Effector memory CD4-positive, alpha-beta T cell (primary cell): Measurements from ENCODE around the gene ATG4D.

Source experiments
- DNase-seq, 3 donors: peaks; one replicate each; pipeline ENCODE4 v3.0.0-alpha.2; 2020
- H3K27ac ChIP-seq: 2 replicates; pipeline ENCODE4 v1.7.0; 2013; ENCODE audit warnings: mild to moderate bottlenecking, low read length, moderate library complexity; ENCODE audit not compliant: insufficient read depth, poor library complexity, severe bottlenecking
- H3K27me3 ChIP-seq: replicated peaks from 2 replicates; pipeline ENCODE4 v1.7.0; 2013; ENCODE audit warnings: mild to moderate bottlenecking, low read length; ENCODE audit not compliant: insufficient read depth, control insufficient read depth, poor library complexity, severe bottlenecking
- H3K36me3 ChIP-seq: 2 replicates; pipeline ENCODE4 v1.7.0; 2013; ENCODE audit warnings: mild to moderate bottlenecking, low read length, moderate library complexity; ENCODE audit not compliant: control insufficient read depth, insufficient read depth
- H3K4me1 ChIP-seq: 2 replicates; pipeline ENCODE4 v1.7.0; 2013; ENCODE audit warnings: low read length, mild to moderate bottlenecking; ENCODE audit not compliant: control insufficient read depth, insufficient read depth, poor library complexity, severe bottlenecking
- H3K4me3 ChIP-seq: 2 replicates; pipeline ENCODE4 v1.7.0; 2013; ENCODE audit warnings: low read length, low read depth, mild to moderate bottlenecking; ENCODE audit not compliant: insufficient read depth, poor library complexity, severe bottlenecking
- H3K9me3 ChIP-seq: 2 replicates; pipeline ENCODE4 v1.7.0; 2013; ENCODE audit warnings: mild to moderate bottlenecking, low read length, moderate library complexity; ENCODE audit not compliant: control insufficient read depth

The ATG4D gene

GRCh38 chr19:10575011-10575716, 31.5 kb downstream of the ATG4D start:
- no peaks in the 10 kb centered on the region for H3K27me3 ChIP-seq
- H3K27ac ChIP-seq, result no peak overlapping the region
- no peak for DNase-seq
- H3K4me3 ChIP-seq, result no peak overlapping the region
- no peaks in the 10 kb centered on the region for H3K9me3 ChIP-seq
- peaks cover 6% of the 10 kb centered on the region for H3K4me1 ChIP-seq
- H3K36me3 ChIP-seq, result no peaks in the 10 kb centered on the region

GRCh38 chr19:10577951-10578350, 34.2 kb downstream of the ATG4D start:
- H3K36me3 ChIP-seq, result no peaks in the 10 kb centered on the region
- no peak overlapping the region for H3K4me3 ChIP-seq
- H3K27me3 ChIP-seq, result no peaks in the 10 kb centered on the region
- H3K9me3 ChIP-seq, result no peaks in the 10 kb centered on the region
- no peak for DNase-seq
- no peaks in the 10 kb centered on the region for H3K4me1 ChIP-seq
- no peak overlapping the region for H3K27ac ChIP-seq

- no peaks in the 10 kb centered on the region for H3K36me3 ChIP-seq
- H3K4me3 ChIP-seq, result no peak overlapping the region
- DNase-seq, result peak; percentile 71 to 78 (median 75)
- H3K27me3 ChIP-seq, result no peaks in the 10 kb centered on the region
- no peaks in the 10 kb centered on the region for H3K4me1 ChIP-seq
- no peaks in the 10 kb centered on the region for H3K9me3 ChIP-seq
- H3K27ac ChIP-seq, result no peak overlapping the region
These were observed 37.4 kb downstream of the ATG4D start for GRCh38 chr19:10580979-10581631.

GRCh38 chr19:10582091-10582490, 38.4 kb downstream of the ATG4D start:
- H3K27ac ChIP-seq, result no peak overlapping the region
- no peaks in the 10 kb centered on the region for H3K4me1 ChIP-seq
- H3K36me3 ChIP-seq, result no peaks in the 10 kb centered on the region
- H3K27me3 ChIP-seq, result no peaks in the 10 kb centered on the region
- H3K4me3 ChIP-seq, result no peak overlapping the region
- no peak for DNase-seq
- H3K9me3 ChIP-seq, result no peaks in the 10 kb centered on the region

GRCh38 chr19:10583036-10583776, 39.5 kb downstream of the ATG4D start:
- H3K9me3 ChIP-seq, result no peaks in the 10 kb centered on the region
- no peaks in the 10 kb centered on the region for H3K4me1 ChIP-seq
- no peak for DNase-seq
- no peaks in the 10 kb centered on the region for H3K27me3 ChIP-seq
- H3K27ac ChIP-seq, result no peak overlapping the region
- H3K4me3 ChIP-seq, result no peak overlapping the region
- H3K36me3 ChIP-seq, result no peaks in the 10 kb centered on the region

- Histone ChIP-seq H3K27ac (no peak overlapping the region), H3K9me3 (no peaks in the 10 kb centered on the region), H3K27me3 (no peaks in the 10 kb centered on the region), H3K4me1 (no peaks in the 10 kb centered on the region), H3K36me3 (no peaks in the 10 kb centered on the region), H3K4me3 (no peak overlapping the region)
- DNase-seq, result no peak
These were observed 42.7 kb downstream of the ATG4D start for GRCh38 chr19:10586396-10586795.

- no peaks in the 10 kb centered on the region for H3K36me3 ChIP-seq
- H3K27ac ChIP-seq, result no peak within 1 kb of the TSS
- no peak for DNase-seq
- H3K4me1 ChIP-seq, result no peaks in the 10 kb centered on the region
- no peak within 1 kb of the TSS for H3K4me3 ChIP-seq
- no peaks in the 10 kb centered on the region for H3K27me3 ChIP-seq
- H3K9me3 ChIP-seq, result no peaks in the 10 kb centered on the region
These were observed 43.5 kb downstream of the ATG4D start, which contains the start of gene AP1M2 for GRCh38 chr19:10587022-10587838. Gene AP1M2 (minus strand): TSS chr19:10587312. CDS start chr19:10587231, 81 bp downstream.

- Histone ChIP-seq H3K27ac (no peak overlapping the region), H3K4me1 (no peaks in the 10 kb centered on the region), H3K4me3 (no peak overlapping the region), H3K9me3 (no peaks in the 10 kb centered on the region), H3K27me3 (no peaks in the 10 kb centered on the region), H3K36me3 (no peaks in the 10 kb centered on the region)
- DNase-seq, result no peak
These were observed 44.1 kb downstream of the ATG4D start for GRCh38 chr19:10587839-10588150.

- Histone ChIP-seq H3K4me3 (no peak overlapping the region), H3K4me1 (peaks cover 12% of the 10 kb centered on the region), H3K27ac (no peak overlapping the region), H3K27me3 (no peaks in the 10 kb centered on the region), H3K36me3 (no peaks in the 10 kb centered on the region), H3K9me3 (no peaks in the 10 kb centered on the region)
- no peak for DNase-seq
These were observed 49.4 kb downstream of the ATG4D start for GRCh38 chr19:10593148-10593547.
